ENCODE results near the gene SRL.

The SRL gene

GRCh38 chr16:4271176-4272113, 29.6 kb upstream of the SRL start:
- Histone ChIP-seq H3K4me2 (ENCODE audit: insufficient read depth, low read length, poor library complexity, severe bottlenecking) (peak overlapping the region; percentile 100), H3K27ac (replicated peaks; ENCODE audit: low read length) (peak overlapping the region; percentile 95), H3K14ac (ENCODE audit: low read length) (peak overlapping the region; percentile 4), H3K4ac (ENCODE audit: low read length) (peak overlapping the region; percentile 89), H3K27me3 (ENCODE audit: control insufficient read depth in 3 of 3, insufficient read depth in 3 of 3, low read depth in 1 of 3, low read length in 3 of 3) (no peaks in the 10 kb centered on the region), H3K9me3 (replicated peaks in 1 of 2; ENCODE audit: control insufficient read depth in 2 of 2, insufficient read depth in 1 of 2, low read depth in 1 of 2, low read length in 2 of 2) (no peaks in the 10 kb centered on the region), H3K18ac (ENCODE audit: low read length) (peak overlapping the region; percentile 99), H3K4me1 (ENCODE audit: control insufficient read depth in 2 of 2, insufficient read depth in 1 of 2, low read depth in 1 of 2, low read length in 2 of 2) (peaks cover 6 to 8% of the 10 kb centered on the region in 2 donors), H3K9ac (ENCODE audit: low read depth, low read length, poor library complexity) (peak overlapping the region; percentile 91), H3K79me1 (ENCODE audit: low read depth, low read length) (peaks cover 18% of the 10 kb centered on the region), H3K4me3 (ENCODE audit: low read length in 2 of 2) (peak overlapping the region; percentile 89 to 99), H2BK120ac (ENCODE audit: low read depth, low read length) (peak overlapping the region; percentile 69), H2BK15ac (ENCODE audit: low read length) (peak overlapping the region; percentile 40), H4K91ac (ENCODE audit: low read depth, low read length, poor library complexity) (peak overlapping the region; percentile 97), H2AK5ac (ENCODE audit: low read depth, low read length) (peak overlapping the region; percentile 98), H3K36me3 (replicated peaks in 1 of 2; ENCODE audit: control insufficient read depth in 2 of 2, insufficient read depth in 2 of 2, low read length in 2 of 2) (peaks cover 2 to 14% of the 10 kb centered on the region in 2 donors), H2AFZ (ENCODE audit: low read length) (peak overlapping the region; percentile 87), H3K23ac (ENCODE audit: low read depth, low read length, poor library complexity) (peak overlapping the region; percentile 99), H2BK5ac (ENCODE audit: low read length) (peak overlapping the region; percentile 95), H2BK12ac (ENCODE audit: low read length) (peak overlapping the region; percentile 84), H4K8ac (ENCODE audit: low read depth, low read length) (peak overlapping the region; percentile 82)
- no CpG with 5 or more reads among the region's 72 CpGs for WGBS, 2 donors (ENCODE audit: extremely low coverage in 2 of 2, insufficient read length in 2 of 2, insufficient replicate concordance in 1 of 2)
- peak; percentile 85 for DNase-seq (ENCODE audit: low spot score)

- Histone ChIP-seq H3K14ac (ENCODE audit: low read length) (no peak overlapping the region), H2BK12ac (ENCODE audit: low read length) (no peak overlapping the region), H3K27ac (replicated peaks; ENCODE audit: low read length) (no peak overlapping the region), H3K79me1 (ENCODE audit: low read depth, low read length) (peaks cover 19% of the 10 kb centered on the region), H2BK15ac (ENCODE audit: low read length) (no peak overlapping the region), H3K4me2 (ENCODE audit: insufficient read depth, low read length, poor library complexity, severe bottlenecking) (peak overlapping the region; percentile 100), H3K9me3 (replicated peaks in 1 of 2; ENCODE audit: control insufficient read depth in 2 of 2, insufficient read depth in 1 of 2, low read depth in 1 of 2, low read length in 2 of 2) (no peaks in the 10 kb centered on the region), H3K4me1 (ENCODE audit: control insufficient read depth in 2 of 2, insufficient read depth in 1 of 2, low read depth in 1 of 2, low read length in 2 of 2) (peaks cover 6 to 8% of the 10 kb centered on the region in 2 donors), H4K91ac (ENCODE audit: low read depth, low read length, poor library complexity) (no peak overlapping the region), H4K8ac (ENCODE audit: low read depth, low read length) (peak overlapping the region; percentile 82), H3K36me3 (replicated peaks in 1 of 2; ENCODE audit: control insufficient read depth in 2 of 2, insufficient read depth in 2 of 2, low read length in 2 of 2) (peaks cover 2 to 14% of the 10 kb centered on the region in 2 donors), H2BK120ac (ENCODE audit: low read depth, low read length) (no peak overlapping the region), H3K4me3 (ENCODE audit: low read length in 2 of 2) (peak overlapping the region in 1 of 2 donors; percentile 89), H2BK5ac (ENCODE audit: low read length) (no peak overlapping the region), H3K18ac (ENCODE audit: low read length) (peak overlapping the region; percentile 87), H3K4ac (ENCODE audit: low read length) (no peak overlapping the region), H2AK5ac (ENCODE audit: low read depth, low read length) (peak overlapping the region; percentile 98), H3K9ac (ENCODE audit: low read depth, low read length, poor library complexity) (peak overlapping the region; percentile 63), H2AFZ (ENCODE audit: low read length) (peak overlapping the region; percentile 87), H3K27me3 (ENCODE audit: control insufficient read depth in 3 of 3, insufficient read depth in 3 of 3, low read depth in 1 of 3, low read length in 3 of 3) (no peaks in the 10 kb centered on the region), H3K23ac (ENCODE audit: low read depth, low read length, poor library complexity) (peak overlapping the region; percentile 75)
- DNase-seq (ENCODE audit: low spot score) = no peak
- no CpG with 5 or more reads among the region's 7 CpGs for WGBS, 2 donors (ENCODE audit: extremely low coverage in 2 of 2, insufficient read length in 2 of 2, insufficient replicate concordance in 1 of 2)
These were observed 28.7 kb upstream of the SRL start for GRCh38 chr16:4270595-4270994.

- Histone ChIP-seq H3K4me3 (ENCODE audit: low read length in 2 of 2) (no peak overlapping the region), H3K9me3 (replicated peaks in 1 of 2; ENCODE audit: control insufficient read depth in 2 of 2, insufficient read depth in 1 of 2, low read depth in 1 of 2, low read length in 2 of 2) (no peaks in the 10 kb centered on the region)
These were observed 28.2 kb upstream of the SRL start for GRCh38 chr16:4270091-4270490.

GRCh38 chr16:4266372-4266771, 24.5 kb upstream of the SRL start:
- Histone ChIP-seq H3K27ac (replicated peaks; ENCODE audit: low read length) (no peak overlapping the region), H3K18ac (ENCODE audit: low read length) (no peak overlapping the region), H2BK12ac (ENCODE audit: low read length) (no peak overlapping the region), H3K4me3 (ENCODE audit: low read length in 2 of 2) (no peak overlapping the region), H3K27me3 (ENCODE audit: control insufficient read depth in 3 of 3, insufficient read depth in 3 of 3, low read depth in 1 of 3, low read length in 3 of 3) (no peaks in the 10 kb centered on the region), H3K14ac (ENCODE audit: low read length) (no peak overlapping the region), H3K9ac (ENCODE audit: low read depth, low read length, poor library complexity) (no peak overlapping the region), H3K4me2 (ENCODE audit: insufficient read depth, low read length, poor library complexity, severe bottlenecking) (no peak overlapping the region), H2AK5ac (ENCODE audit: low read depth, low read length) (no peak overlapping the region), H3K36me3 (replicated peaks in 1 of 2; ENCODE audit: control insufficient read depth in 2 of 2, insufficient read depth in 2 of 2, low read length in 2 of 2) (peaks cover 15 to 37% of the 10 kb centered on the region in 2 donors), H3K4me1 (ENCODE audit: control insufficient read depth in 2 of 2, insufficient read depth in 1 of 2, low read depth in 1 of 2, low read length in 2 of 2) (peaks cover 8 to 15% of the 10 kb centered on the region in 2 donors), H2BK120ac (ENCODE audit: low read depth, low read length) (no peak overlapping the region), H3K9me3 (replicated peaks in 1 of 2; ENCODE audit: control insufficient read depth in 2 of 2, insufficient read depth in 1 of 2, low read depth in 1 of 2, low read length in 2 of 2) (no peaks in the 10 kb centered on the region), H4K8ac (ENCODE audit: low read depth, low read length) (no peak overlapping the region), H3K79me1 (ENCODE audit: low read depth, low read length) (peaks cover 36% of the 10 kb centered on the region), H2BK15ac (ENCODE audit: low read length) (no peak overlapping the region), H2AFZ (ENCODE audit: low read length) (no peak overlapping the region), H3K4ac (ENCODE audit: low read length) (no peak overlapping the region), H4K91ac (ENCODE audit: low read depth, low read length, poor library complexity) (no peak overlapping the region), H3K23ac (ENCODE audit: low read depth, low read length, poor library complexity) (no peak overlapping the region), H2BK5ac (ENCODE audit: low read length) (no peak overlapping the region)
- DNase-seq (ENCODE audit: low spot score) = no peak
- WGBS, 2 donors (ENCODE audit: extremely low coverage in 2 of 2, insufficient read length in 2 of 2, insufficient replicate concordance in 1 of 2) = no CpG with 5 or more reads among the region's 6 CpGs

More at GRCh38 chr16:4270091-4270490, 28.2 kb upstream of the SRL start:
- Histone ChIP-seq H2BK5ac (ENCODE audit: low read length) (no peak overlapping the region), H3K18ac (ENCODE audit: low read length) (peak overlapping the region; percentile 77), H3K27me3 (ENCODE audit: control insufficient read depth in 3 of 3, insufficient read depth in 3 of 3, low read depth in 1 of 3, low read length in 3 of 3) (no peaks in the 10 kb centered on the region), H3K27ac (replicated peaks; ENCODE audit: low read length) (peak overlapping the region; percentile 25), H2AK5ac (ENCODE audit: low read depth, low read length) (peak overlapping the region; percentile 98), H3K36me3 (replicated peaks in 1 of 2; ENCODE audit: control insufficient read depth in 2 of 2, insufficient read depth in 2 of 2, low read length in 2 of 2) (peaks cover 2 to 14% of the 10 kb centered on the region in 2 donors), H2AFZ (ENCODE audit: low read length) (no peak overlapping the region), H4K8ac (ENCODE audit: low read depth, low read length) (peak overlapping the region; percentile 82), H3K79me1 (ENCODE audit: low read depth, low read length) (peaks cover 19% of the 10 kb centered on the region), H3K23ac (ENCODE audit: low read depth, low read length, poor library complexity) (peak overlapping the region; percentile 75), H3K14ac (ENCODE audit: low read length) (no peak overlapping the region), H4K91ac (ENCODE audit: low read depth, low read length, poor library complexity) (no peak overlapping the region), H3K9ac (ENCODE audit: low read depth, low read length, poor library complexity) (peak overlapping the region; percentile 60), H3K4ac (ENCODE audit: low read length) (no peak overlapping the region), H2BK120ac (ENCODE audit: low read depth, low read length) (no peak overlapping the region), H2BK12ac (ENCODE audit: low read length) (no peak overlapping the region), H2BK15ac (ENCODE audit: low read length) (no peak overlapping the region), H3K4me1 (ENCODE audit: control insufficient read depth in 2 of 2, insufficient read depth in 1 of 2, low read depth in 1 of 2, low read length in 2 of 2) (peaks cover 6 to 8% of the 10 kb centered on the region in 2 donors), H3K4me2 (ENCODE audit: insufficient read depth, low read length, poor library complexity, severe bottlenecking) (no peak overlapping the region)
- DNase-seq (ENCODE audit: low spot score) = no peak
- no CpG with 5 or more reads among the region's 5 CpGs for WGBS, 2 donors (ENCODE audit: extremely low coverage in 2 of 2, insufficient read length in 2 of 2, insufficient replicate concordance in 1 of 2)

Data from neuronal stem cell (in vitro differentiated cells).